ENCODE data around the gene AMBP.

The AMBP gene

DNA sequence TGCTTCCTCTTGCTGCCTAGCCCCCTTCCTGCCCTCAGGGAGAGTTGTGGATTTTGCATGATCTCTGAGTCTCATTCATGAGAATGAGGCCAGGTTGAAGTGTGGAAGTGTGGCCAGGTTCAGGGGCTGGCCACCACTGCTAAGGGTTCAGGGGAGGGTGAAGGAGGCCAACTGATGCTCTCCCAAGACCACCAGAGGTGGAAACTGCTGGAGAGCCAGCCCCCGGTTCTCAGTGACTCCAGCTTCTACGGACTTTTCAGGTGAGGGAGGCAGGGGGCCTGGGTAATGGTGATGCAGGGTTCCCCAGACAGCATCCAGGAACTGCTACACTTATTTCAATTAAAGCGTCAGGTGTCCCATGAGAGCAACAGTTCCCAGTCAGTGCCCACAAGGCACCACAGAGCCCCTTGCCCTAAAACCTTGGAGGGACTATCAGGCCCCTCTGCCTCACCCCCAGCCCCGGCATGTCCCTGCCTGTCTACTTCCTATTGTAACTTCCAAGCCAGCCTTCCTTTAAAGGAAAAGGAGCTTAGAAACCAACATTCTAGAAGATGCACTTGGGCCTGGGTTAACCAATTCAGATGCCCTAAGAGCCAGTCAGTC, 50.1 kb downstream of the AMBP start:
- no peak for DNase-seq (ENCODE audit: low read depth)
- TF ChIP-seq, protein P1, sequence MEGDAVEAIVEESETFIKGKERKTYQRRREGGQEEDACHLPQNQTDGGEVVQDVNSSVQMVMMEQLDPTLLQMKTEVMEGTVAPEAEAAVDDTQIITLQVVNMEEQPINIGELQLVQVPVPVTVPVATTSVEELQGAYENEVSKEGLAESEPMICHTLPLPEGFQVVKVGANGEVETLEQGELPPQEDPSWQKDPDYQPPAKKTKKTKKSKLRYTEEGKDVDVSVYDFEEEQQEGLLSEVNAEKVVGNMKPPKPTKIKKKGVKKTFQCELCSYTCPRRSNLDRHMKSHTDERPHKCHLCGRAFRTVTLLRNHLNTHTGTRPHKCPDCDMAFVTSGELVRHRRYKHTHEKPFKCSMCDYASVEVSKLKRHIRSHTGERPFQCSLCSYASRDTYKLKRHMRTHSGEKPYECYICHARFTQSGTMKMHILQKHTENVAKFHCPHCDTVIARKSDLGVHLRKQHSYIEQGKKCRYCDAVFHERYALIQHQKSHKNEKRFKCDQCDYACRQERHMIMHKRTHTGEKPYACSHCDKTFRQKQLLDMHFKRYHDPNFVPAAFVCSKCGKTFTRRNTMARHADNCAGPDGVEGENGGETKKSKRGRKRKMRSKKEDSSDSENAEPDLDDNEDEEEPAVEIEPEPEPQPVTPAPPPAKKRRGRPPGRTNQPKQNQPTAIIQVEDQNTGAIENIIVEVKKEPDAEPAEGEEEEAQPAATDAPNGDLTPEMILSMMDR (conservative IDR thresholded peaks at IDR 0.05; ENCODE audit: low read length), result no peak
- no peak overlapping the region for H3K4me3 ChIP-seq (ENCODE audit: low read length)

DNA sequence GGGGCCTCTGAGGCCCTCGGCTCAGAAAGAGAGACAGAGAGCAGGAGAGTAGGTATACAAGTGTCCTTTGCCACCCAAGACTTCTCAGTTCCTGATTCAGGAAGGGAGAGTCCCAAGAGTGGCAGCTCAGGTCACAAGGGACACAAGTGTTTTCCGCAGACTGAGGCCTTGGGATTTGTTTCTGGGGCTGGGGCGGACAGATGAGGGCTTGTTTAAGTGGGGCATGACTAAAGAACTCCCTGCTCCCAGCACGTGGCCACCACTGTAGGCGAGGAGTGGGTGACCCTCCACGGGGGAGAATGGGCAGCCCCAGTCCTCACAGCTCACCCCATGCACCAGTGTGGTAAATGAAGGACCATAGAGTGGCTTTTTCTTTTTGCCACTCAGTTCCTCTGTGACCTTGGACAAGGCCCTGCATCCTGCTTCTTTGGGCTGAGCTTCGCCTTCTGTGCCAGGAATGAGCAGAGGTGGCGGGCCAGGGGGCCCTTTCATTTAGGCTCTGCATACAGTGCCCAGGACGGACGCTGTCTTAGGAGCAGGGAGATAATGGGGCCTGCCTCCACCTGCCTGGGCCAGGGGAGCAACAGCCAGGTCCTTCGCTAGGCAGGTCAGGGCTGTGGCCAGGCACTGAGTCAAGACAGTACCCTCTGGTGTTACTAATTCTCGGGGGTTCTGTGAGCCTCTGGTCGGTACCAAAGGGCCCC, 50.8 kb downstream of the AMBP start:
- no peak for DNase-seq (ENCODE audit: low read depth)
- TF ChIP-seq, protein P1 (conservative IDR thresholded peaks at IDR 0.05; ENCODE audit: low read length), result no peak
- H3K4me3 ChIP-seq (ENCODE audit: low read length), result no peak overlapping the region

DNA sequence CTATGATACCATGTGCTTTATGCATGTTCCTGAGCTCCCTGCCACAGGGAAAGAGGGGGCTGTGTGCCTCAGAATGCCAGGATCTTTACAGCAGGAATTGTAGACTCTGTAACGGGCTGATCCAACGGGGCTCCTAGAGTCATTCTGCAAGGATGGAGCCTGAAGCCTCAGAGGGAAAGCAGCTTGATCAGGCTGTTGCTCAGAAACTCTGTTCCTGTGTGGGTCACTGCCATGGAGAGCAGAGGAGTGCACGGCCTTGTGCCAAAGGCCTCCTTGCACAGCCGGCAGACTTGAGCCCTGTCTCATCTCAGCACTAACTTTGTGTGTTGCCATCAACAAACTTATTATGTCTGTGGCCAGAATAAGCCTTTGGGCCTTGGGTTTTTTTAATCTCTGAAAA, 51.8 kb downstream of the AMBP start:
- TF ChIP-seq, protein P1 (conservative IDR thresholded peaks at IDR 0.05; ENCODE audit: low read length), result no peak
- DNase-seq (ENCODE audit: low read depth), result no peak

DNA sequence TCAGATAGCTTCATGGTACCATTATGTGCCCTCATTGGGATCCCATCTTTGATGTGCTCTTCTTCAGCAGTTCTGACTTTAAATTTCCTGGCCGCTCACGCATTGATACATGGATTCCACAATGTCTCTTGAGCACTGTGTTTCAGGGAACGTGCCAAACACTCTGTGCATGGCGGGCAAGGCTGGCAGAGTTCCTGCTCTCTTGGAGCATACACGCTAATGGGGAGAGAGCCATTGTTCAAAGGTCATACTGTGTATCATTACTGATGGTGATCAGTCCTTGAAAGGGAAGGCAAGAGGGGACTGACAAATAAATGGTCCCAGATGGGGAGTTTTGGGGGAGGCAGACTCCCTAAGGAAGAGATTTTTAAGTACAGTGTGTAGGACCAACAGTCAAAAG, 52.3 kb downstream of the AMBP start:
- H3K4me3 ChIP-seq (ENCODE audit: low read length), result no peak overlapping the region
- DNase-seq (ENCODE audit: low read depth), result no peak
- TF ChIP-seq, protein P1 (conservative IDR thresholded peaks at IDR 0.05; ENCODE audit: low read length), result no peak

More for the DNA sequence above, 51.8 kb downstream of the AMBP start:
- no peak overlapping the region for H3K4me3 ChIP-seq (ENCODE audit: low read length)

DNA sequence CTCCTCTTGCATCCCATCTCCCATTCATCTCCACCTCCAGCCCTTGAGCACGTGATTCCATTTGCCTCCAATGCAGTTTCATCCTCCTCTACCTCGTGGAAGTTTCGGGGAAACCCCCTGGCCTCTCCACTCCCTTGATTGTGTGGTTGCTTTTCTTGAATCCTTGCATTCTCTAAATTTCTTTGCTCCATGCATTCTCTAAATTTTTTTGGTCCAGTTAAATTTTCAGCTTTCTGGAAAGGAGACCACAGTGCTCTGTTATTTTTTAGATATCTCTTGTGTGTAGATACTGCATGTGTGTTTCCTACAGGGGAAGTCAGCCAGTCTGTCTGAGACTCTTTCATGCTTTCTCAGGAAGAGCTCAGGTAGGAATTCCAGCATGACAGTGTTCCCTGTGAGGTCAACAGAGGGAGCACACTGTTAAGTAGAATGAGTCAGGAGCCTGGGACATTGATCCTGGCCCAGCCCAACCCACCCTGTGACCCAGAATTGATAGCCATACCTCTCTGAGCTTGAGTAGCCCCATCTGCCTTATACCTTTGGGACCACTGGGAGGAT, 52.8 kb downstream of the AMBP start:
- no peak overlapping the region for H3K4me3 ChIP-seq (ENCODE audit: low read length)
- no peak for DNase-seq (ENCODE audit: low read depth)
- TF ChIP-seq, protein P1 (conservative IDR thresholded peaks at IDR 0.05; ENCODE audit: low read length), result no peak

DNA sequence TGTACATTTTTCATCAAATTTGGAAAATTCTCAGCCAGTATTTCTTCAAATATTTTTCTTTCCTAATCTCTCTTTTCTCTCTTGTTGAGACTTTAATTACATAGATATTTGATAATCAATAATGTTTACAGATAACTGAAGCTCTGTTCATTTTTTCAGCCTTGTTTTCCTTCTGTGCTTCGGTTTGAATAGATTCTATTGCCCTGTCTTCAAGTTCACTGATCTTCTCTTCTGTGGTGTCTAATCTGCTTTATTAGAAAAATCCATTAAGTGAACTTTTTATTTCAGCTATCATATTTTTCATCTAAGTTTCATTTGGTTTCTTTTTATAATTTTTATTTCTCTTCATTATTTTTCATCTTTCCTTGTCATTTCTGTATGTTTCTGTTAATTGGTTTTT, 54.1 kb downstream of the AMBP start:
- DNase-seq (ENCODE audit: low read depth), result no peak
- TF ChIP-seq, protein P1 (conservative IDR thresholded peaks at IDR 0.05; ENCODE audit: low read length), result no peak
- no peak overlapping the region for H3K4me3 ChIP-seq (ENCODE audit: low read length)

DNA sequence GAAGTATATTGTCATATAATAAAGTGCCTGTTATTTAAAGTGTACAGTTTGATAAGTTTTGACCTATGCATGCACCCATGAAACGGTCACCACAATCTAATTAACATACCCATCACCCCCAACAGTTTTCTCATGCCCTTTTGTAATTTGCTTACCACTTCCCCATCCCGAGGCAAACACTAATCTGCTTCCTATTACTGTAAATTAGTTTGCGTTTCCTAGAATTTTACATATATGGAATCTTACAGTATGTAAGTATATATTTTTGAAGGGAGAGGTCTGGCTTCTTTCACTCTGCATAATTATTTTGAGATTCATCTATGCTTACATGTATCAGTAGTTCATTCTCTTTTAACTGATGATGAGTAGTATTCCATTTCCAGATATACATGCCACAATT, 56.5 kb downstream of the AMBP start:
- TF ChIP-seq, protein P1 (conservative IDR thresholded peaks at IDR 0.05; ENCODE audit: low read length), result no peak
- no peak for DNase-seq (ENCODE audit: low read depth)
- H3K4me3 ChIP-seq (ENCODE audit: low read length), result no peak overlapping the region
